ENCODE measurements around the gene TAS2R10.

TAS2R10 gene

GRCh38 chr12:10826258-10826657, at the start of gene TAS2R10:
TAS2R10 (minus strand) TSS chr12:10826358; CDS start chr12:10826269, 89 bp downstream.
- no peak within 1 kb of the TSS for H3K4me3 ChIP-seq (ENCODE audit: low read depth, low read length)
- no peak for DNase-seq (ENCODE audit: low read depth, low spot score)
- ChIA-PET CTCF (no interaction called here), POLR2A (no interaction called here)
- TF ChIP-seq CTCF (IDR thresholded peaks at IDR 0.05; ENCODE audit: insufficient read depth, low read length, missing control alignments): no peak

- ChIA-PET CTCF (no interaction called here), POLR2A (no interaction called here)
- H3K4me3 ChIP-seq (ENCODE audit: low read depth, low read length): no peak overlapping the region
- no peak for TF ChIP-seq CTCF (IDR thresholded peaks at IDR 0.05; ENCODE audit: insufficient read depth, low read length, missing control alignments)
- DNase-seq (ENCODE audit: low read depth, low spot score): no peak
Observed at GRCh38 chr12:10873378-10873777, 47.2 kb upstream of the TAS2R10 start.

GRCh38 chr12:10867381-10867780, 41.2 kb upstream of the TAS2R10 start:
- POLR2A ChIA-PET: no interaction called here
- no peak overlapping the region for H3K4me3 ChIP-seq (ENCODE audit: low read depth, low read length)
- DNase-seq (ENCODE audit: low read depth, low spot score): no peak
- CTCF ChIA-PET: no interaction called here
- no peak for TF ChIP-seq CTCF (IDR thresholded peaks at IDR 0.05; ENCODE audit: insufficient read depth, low read length, missing control alignments)

GRCh38 chr12:10863512-10864218, 37.5 kb upstream of the TAS2R10 start:
- no peak for DNase-seq (ENCODE audit: low read depth, low spot score)
- TF ChIP-seq CTCF (IDR thresholded peaks at IDR 0.05; ENCODE audit: insufficient read depth, low read length, missing control alignments): no peak
- ChIA-PET POLR2A (no interaction called here), CTCF (no interaction called here)
- H3K4me3 ChIP-seq (ENCODE audit: low read depth, low read length): no peak overlapping the region

GRCh38 chr12:10861366-10861765, 35.2 kb upstream of the TAS2R10 start:
- TF ChIP-seq CTCF (IDR thresholded peaks at IDR 0.05; ENCODE audit: insufficient read depth, low read length, missing control alignments): no peak
- no peak overlapping the region for H3K4me3 ChIP-seq (ENCODE audit: low read depth, low read length)
- CTCF ChIA-PET: no interaction called here
- POLR2A ChIA-PET: no interaction called here
- DNase-seq (ENCODE audit: low read depth, low spot score): no peak

GRCh38 chr12:10855807-10856206, 29.6 kb upstream of the TAS2R10 start:
- POLR2A ChIA-PET: no interaction called here
- TF ChIP-seq CTCF (IDR thresholded peaks at IDR 0.05; ENCODE audit: insufficient read depth, low read length, missing control alignments): no peak
- no peak for DNase-seq (ENCODE audit: low read depth, low spot score)
- H3K4me3 ChIP-seq (ENCODE audit: low read depth, low read length): no peak overlapping the region
- CTCF ChIA-PET: no interaction called here

Measured in AG04449 (cell line).